RWPE1 (cell line): ENCODE results near the gene NGLY1.

Experiments
- CTCF ChIA-PET: fragments of 350-600 bp; sonication (Branson Sonifier 250); formaldehyde crosslinking; extraction: SDS; loops from one replicate; lab custom pipeline; 2021; lab: Yijun Ruan, JAX
- POLR2A ChIA-PET: fragments of 400-600 bp; formaldehyde crosslinking; extraction: SDS; loops from one replicate; lab custom pipeline; 2020; ENCODE audit warnings: antibody characterized with exemption; ENCODE audit not compliant: low non-redundant PET; lab: Yijun Ruan, JAX
- DNase-seq: peaks from one replicate; pipeline ENCODE4 v3.0.0; 2012; ENCODE audit warnings: low spot score
- H3K27ac ChIP-seq: fragments of 450-650 bp; 2 replicates; pipeline ENCODE4 v1.5.1; 2017
- TF ChIP-seq, protein P1 (sequence below): fragments of 450-650 bp; conservative IDR thresholded peaks from 2 replicates; pipeline ENCODE4 v1.5.1; 2017; ENCODE audit warnings: low read depth, mild to moderate bottlenecking

The NGLY1 gene

DNA sequence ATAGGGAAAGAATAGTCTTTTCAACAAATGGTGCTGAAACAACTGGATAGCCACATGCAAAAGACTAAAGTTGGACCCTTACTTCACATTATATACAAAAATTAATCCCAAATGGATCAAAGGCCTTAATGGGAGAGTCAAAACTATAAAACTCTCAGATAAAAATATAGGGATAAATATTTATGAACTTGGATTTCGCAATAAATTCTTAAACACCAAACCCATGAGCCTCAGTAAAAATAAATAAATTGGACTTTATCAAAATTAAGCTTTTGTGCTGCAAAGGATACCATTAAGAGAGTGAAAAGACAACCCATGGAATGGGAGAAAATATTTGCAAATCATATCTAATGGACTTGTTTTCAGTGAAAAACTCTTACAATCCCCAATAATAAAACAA is 99.8 kb downstream of the NGLY1 start:
- DNase-seq, result no peak
- no peak overlapping the region for H3K27ac ChIP-seq
- ChIA-PET CTCF (no interaction called here), POLR2A (no interaction called here)
- TF ChIP-seq, protein P1, sequence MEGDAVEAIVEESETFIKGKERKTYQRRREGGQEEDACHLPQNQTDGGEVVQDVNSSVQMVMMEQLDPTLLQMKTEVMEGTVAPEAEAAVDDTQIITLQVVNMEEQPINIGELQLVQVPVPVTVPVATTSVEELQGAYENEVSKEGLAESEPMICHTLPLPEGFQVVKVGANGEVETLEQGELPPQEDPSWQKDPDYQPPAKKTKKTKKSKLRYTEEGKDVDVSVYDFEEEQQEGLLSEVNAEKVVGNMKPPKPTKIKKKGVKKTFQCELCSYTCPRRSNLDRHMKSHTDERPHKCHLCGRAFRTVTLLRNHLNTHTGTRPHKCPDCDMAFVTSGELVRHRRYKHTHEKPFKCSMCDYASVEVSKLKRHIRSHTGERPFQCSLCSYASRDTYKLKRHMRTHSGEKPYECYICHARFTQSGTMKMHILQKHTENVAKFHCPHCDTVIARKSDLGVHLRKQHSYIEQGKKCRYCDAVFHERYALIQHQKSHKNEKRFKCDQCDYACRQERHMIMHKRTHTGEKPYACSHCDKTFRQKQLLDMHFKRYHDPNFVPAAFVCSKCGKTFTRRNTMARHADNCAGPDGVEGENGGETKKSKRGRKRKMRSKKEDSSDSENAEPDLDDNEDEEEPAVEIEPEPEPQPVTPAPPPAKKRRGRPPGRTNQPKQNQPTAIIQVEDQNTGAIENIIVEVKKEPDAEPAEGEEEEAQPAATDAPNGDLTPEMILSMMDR, result no peak

DNA sequence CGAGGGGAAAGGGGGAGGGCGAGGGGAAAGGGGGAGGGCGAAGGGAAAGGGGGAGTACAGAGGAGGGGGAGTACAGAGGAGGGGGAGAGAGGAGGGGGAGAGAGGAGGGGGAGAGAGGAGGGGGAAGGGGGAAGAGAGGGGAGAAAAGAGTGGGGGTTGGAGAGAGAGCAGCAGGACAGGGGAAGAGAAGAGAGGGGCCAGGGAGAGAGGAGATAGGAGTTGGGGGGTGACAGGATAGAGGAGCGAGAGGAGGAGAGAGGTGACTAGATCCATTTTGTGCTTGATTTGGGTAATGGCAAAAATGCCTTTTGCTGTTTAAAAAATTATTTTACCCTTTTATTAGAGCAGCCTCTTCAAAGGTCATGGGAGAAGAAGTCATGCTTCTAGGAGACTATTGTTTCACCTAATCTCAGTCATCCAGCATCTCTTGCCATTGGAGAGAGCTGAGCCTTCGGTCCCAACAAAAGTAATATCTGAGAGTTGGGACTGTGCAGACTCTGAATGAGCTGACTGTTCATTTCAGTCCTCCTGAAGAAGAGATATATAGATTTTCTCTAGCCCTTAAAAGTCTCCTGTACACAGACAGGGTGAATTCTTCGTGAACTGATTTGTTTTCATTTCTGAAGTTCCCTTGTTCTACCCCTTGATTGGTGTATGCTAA is 103.5 kb downstream of the NGLY1 start:
- ChIA-PET POLR2A (no interaction called here), CTCF (no interaction called here)
- DNase-seq, result no peak
- TF ChIP-seq, protein P1, result no peak
- no peak overlapping the region for H3K27ac ChIP-seq

DNA sequence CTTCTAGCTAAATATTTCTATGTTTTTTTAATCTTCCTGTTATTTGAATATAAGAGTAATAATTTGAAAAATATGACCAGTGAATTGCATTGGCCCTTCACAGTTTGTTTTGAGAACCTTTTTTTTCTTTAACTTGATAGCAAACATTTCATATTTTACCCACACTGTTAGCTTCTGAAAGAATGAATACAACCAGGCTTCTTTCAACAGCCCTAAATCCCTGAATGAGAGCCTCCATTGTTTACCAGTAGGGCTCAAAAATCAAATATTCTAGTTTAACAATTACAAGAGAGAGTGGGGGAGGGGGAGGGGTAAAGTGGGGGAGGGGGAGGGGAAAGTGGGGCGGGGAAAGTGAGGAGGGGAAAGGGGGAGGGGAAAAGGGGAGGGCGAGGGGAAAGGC is 104.1 kb downstream of the NGLY1 start:
- ChIA-PET POLR2A (no interaction called here), CTCF (no interaction called here)
- TF ChIP-seq, protein P1, result no peak
- DNase-seq, result no peak
- no peak overlapping the region for H3K27ac ChIP-seq

DNA sequence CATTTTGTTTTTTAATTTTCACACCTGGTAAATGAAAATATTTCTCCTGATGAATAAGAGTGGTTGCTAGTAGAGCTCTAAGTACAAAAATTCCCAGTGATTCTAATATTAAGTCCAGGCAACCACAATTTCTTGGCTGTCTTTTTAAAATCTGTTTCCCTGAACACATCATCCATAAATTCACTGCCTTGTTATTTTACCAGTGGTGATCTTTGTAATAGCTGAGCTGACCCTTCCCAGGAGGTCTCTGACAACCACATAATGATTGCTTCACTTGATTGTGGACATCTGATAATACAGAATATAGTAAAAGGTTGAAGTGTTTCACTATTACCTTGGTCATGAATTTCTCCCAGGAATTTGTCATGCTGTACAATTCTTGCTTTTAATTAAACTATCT is 104.7 kb downstream of the NGLY1 start:
- ChIA-PET POLR2A (no interaction called here), CTCF (no interaction called here)
- H3K27ac ChIP-seq, result no peak overlapping the region
- no peak for DNase-seq
- TF ChIP-seq, protein P1, result no peak

DNA sequence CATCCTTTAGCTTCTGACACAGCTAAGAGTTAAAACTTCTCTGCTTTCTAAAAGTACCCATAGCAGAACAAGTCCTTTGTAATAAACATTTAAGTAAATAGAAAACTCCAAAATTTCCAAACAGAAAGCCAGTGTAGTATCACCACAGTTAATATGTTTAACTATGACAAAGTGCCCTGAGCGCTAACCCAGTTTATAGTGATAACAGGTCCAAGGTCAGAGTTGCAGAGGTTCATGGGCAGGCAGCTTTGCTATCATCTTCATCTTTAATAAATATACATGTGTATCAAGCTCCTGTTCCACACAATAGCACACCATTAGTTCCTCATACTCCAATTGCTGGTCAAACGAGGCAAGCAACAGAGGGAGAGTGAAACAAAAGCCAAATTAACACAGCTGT is 106.1 kb downstream of the NGLY1 start:
- POLR2A ChIA-PET, result no interaction called here
- no peak overlapping the region for H3K27ac ChIP-seq
- CTCF ChIA-PET, result interaction anchor here (0.6 kb wide), 1 partner anchor 120 kb away, joined by 3 read pairs; no protein-coding TSS in a partner anchor
- TF ChIP-seq, protein P1, result no peak
- DNase-seq, result no peak

DNA sequence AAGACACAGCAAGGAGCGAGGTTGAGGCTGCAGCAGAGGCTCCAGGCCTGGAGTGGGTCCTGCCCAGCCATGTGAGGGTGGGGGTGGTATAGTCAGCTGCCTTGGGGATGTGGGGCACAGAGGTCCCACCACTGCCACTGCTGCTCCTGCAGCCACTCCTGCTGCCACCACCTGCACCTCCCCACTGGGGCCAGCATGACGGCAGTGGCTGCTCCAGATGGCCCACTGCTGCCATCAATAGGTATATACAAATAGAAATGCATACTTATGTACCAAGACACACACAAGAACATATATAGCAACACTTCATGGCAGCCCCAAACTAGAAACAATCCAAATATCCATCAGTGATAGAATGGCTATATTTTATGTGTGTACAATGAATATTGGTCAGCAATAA is 108.6 kb downstream of the NGLY1 start:
- TF ChIP-seq, protein P1, result no peak
- POLR2A ChIA-PET, result no interaction called here
- no peak for DNase-seq
- H3K27ac ChIP-seq, result no peak overlapping the region
- CTCF ChIA-PET, result no interaction called here
